SK-N-DZ (cell line): ENCODE measurements around the gene TAOK1. TPM values are rescaled to one million over a fixed set of nuclear protein-coding genes. Genes with fewer than 3 reads are reported as not detected.
"Not testable (repeated sequence)": the region's sequence is repeated elsewhere in the genome, so short reads cannot be mapped to it uniquely, and the experiment has no call there.

ENCODE experiments used
- DNase-seq: peaks from one replicate; pipeline ENCODE4 v3.0.0-alpha.2; 2015; ENCODE audit warnings: low spot score
- polyA plus RNA-seq, 2 experiments: library from polyadenylated mRNA; depleted of rRNA; stranded (reverse); fragments of >200 nt; gene quantifications; 2 replicates each; pipeline ENCODE4 v1.2.3, GENCODE V29; 2014

Gene TAOK1
- 20.3 and 21.9 TPM in 2 replicates for polyA plus RNA-seq (2014; cell fraction: cytosol; rRNA removed)
- polyA plus RNA-seq (2014; cell fraction: nucleus; rRNA removed), result 24.0 and 34.9 TPM in 2 replicates

DNA sequence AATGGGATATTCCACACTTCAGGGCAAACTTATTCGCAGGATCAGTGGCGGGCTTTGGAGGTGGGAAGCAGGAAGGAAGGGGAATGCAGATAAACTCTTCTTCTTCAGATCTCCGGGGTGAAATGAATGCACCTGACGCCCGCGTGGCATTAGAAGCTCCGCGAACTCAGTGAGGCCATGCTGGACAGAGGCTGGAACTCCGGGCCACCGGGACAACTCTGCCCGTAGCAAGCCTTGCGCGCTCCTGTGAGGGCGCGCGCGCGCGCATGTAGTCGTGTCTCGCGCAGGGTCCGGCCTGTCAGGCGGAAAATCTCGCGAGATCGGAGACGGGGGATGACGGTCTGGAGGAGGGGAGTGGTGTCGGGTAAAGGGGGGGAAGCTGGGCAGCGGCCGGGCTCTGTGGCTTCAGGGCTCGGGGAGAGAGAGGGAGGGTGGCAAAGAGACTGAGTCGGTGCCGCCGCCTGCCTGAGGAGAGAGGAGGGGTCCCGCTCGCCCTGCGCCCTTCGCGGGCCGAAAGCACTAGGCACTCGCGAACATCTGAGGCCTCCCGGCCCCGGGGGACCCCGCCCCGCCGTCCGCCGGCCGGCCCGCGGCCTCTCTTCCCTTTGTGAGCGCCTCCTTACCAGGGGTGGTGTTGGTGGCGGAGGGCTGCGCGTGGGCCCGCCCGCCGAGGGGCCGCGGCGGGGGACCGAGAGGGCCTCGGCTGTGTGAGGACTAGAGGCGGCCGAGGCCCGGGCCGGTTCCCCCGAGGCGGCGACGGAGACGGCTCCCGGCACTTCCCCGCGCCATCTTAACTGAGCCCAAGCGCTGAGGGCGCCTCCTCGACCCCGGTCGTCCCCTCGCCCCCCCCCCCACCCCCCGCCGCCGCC, at the start of gene TAOK1:
Gene TAOK1 (plus strand): TSS at position 382 of the 869 bp plus-strand sequence. CDS start 61,186 bp downstream, outside the sequence.
- peak; percentile 98 for DNase-seq

DNA sequence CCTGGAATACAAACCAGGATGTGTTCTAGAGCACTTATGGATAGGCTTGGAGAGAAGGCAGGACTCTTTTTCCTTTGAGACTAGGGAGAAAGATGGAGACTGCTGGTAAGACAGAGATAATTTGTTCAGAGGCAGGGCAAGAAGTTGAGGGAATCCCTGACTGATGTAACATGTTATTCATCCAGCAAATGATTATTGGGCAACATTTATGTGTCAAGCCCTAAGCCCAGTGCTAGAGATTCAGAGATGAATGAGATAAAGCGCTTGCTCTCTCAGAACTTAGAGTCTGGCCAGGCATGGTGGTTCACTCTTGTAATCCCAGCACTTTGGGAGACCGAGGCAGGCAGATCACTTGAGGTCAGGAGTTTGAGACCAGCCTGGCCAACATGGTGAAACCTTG, 48.4 kb upstream of the TAOK1 start:
- no peak for DNase-seq

DNA sequence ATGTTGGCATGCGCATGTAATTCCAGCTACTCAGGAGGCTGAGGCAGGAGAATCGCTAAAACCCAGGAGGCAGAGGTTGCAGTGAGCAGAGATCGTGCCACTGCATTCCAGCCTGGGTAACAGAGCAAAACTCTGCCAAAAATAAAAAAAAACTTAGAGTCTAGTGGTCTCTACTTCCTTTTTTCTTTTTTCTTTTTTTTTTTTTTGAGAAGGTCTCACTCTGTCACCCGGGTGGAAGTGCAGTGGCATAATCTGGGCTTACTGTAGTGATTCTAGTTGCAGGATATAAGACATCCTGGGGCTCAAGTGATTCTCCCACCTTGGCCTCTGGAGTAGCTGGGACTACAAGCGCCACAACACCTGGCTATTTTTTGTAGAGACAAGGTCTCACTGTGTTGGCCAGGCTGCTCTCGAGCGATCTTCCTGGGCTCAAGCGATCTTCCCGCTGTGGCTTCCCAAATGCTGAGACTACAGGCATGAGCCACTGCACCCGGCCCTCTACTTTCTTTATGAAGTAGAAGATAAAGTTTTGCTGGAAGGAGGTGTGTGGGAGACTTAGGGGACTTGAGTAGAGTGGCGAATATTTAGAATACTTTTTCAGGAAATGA, 47.9 kb upstream of the TAOK1 start:
- no peak for DNase-seq

DNA sequence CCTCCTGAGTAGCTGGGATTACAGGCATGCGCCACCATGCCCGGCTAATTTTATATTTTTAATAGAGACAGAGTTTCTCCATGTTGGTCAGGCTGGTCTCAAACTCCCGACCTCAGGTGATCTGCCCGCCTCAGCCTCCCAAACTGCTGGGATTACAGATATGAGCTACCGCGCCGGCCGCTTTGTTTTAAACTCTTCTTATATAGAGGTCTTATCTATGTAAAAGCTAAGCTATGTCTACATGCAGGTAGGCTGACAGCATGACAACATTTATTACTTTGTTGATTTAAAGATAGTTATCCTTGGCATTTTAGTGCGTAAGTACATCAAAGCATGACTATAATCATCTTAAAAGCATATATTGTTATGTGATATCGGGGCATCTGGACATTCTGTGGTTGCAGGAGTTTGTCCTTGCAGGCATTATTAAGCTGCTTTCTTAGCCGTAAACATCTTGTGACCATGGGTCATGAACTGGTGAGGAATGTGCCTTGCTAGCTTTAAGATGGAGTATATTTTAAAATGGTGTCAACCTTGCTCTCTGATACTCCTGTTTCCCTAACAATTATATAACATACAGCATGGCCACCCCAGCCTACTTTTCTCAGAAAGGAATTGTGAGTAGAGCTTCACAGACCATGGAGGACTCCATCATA, 45.8 kb upstream of the TAOK1 start:
- peak; percentile 62 for DNase-seq

DNA sequence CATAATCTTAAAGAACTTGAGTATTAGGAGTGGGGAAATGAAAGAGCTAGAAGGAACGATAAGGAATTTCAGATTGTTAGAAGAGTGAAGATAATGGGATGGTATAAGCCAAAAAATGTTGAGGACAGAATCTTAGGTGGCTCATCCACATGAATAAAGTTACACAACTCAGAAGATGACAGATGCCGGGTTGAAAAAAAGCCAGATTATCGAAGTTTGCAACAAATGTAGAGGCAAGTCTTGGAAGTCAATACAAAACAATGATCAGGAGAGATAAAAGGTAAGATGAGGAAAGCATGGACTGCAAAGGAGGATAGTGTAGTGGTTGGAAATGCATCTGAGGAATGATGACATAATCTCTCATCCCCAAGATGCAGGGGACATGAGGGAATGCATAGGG, 45.1 kb upstream of the TAOK1 start:
- no peak for DNase-seq

DNA sequence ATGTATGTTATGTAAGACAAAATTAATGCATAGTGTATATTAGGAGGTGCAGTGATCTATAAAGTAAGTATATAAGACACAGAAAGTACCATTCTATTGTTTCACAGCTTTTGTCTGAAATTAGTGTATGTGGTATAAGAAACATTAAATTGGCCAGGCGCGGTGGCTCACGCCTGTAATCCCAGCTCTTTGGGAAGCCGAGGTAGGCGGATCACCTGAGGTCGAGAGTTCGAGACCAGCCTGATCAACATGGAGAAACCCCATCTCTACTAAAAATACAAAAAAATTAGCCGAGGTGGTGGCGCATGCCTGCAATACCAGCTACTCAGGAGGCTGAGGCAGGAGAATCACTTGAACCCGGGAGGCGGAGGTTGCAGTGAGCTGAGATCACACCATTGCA, 44.7 kb upstream of the TAOK1 start:
- DNase-seq, result not testable (repeated sequence)

DNA sequence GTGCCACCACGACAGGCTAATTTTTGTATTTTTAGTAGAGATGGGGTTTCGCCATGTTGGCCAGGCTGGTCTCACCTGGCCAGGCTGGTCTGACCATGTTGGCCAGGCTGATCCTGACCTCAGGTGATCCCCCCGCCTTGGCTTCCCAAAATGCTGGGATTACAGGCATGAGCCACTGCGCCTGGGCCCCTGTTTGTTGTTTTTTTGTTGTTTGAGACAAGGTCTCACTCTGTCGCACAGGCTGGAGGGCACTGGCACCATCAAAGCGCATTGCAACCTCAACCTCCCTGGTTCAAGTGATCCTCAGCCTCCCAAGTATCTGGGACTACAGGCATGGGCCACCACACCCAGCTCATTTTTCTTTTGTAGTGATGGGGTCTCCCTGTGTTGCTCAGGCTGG, 43.7 kb upstream of the TAOK1 start:
- no peak for DNase-seq

DNA sequence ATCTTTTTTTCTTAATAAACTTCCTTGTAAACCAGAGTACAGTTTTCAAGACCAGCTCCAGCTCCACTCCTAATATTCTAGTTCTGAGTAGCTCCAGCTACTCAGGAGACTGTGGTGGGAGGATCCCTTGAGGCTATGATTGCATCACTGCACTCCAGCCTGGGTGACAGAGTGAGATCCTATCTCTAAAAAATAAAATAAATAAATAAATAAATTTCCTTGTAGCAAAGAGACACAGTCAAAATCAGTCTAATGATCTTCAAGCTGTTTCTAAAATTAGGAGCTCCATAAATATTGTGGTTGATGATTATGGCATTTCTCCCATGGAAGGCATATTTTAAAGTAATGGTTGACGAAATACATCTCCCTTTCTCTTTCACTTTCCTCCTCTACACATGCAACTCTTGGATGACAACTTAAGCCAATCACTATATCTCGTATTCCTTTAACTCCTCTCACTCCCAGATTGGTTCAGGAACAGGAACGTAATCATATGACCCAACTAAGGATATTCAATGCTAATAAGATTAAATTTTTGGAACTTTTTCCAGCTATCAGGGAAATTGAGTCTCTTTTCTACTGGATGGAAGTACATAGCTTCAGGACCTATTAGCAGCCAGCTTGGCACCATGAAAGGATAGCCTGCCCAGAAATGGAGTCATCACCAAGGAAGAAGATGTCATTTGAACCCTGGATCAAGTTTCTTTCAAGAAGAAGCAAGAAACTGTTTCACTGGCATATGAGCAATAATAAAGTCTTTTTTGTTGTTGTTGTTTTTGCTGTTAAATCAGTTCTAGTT, 42.1 kb upstream of the TAOK1 start:
- DNase-seq, result no peak

DNA sequence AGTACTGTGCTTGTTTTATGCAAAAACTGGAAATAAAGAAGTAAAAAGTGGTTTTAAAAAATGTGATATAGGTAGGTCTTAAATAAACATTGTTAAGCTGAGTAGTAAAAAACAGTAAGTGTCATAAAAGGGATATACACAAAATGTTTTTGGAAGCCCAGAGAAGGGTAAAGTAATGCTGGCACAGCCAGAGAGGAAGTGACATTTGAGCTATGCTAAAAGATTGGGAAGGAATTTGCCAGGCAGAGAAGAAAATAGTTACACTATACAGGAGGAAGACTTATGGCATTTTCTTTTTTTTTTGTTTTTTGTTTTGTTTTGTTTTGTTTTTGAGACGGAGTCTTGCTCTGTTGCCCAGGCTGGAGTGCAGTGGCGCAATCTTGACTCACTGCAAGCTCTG, 40.8 kb upstream of the TAOK1 start:
- no peak for DNase-seq

DNA sequence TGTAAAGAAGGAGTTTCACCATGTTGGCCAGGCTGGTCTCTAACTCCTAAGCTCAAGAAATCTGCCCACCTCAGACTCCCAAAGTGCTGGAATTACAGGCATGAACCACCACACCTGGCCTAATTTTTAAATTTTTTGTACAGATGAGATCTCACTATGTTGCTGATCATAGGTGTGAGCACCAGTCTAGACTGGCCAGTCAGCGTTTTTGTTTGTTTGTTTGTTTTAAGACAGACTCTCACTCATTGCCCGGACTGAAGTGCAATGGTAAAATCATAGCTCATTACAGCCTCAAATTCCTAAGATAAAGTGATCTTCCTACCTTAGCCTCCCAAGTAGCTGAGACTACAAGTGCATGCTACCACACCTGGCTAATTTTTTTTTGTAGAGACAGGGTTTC, 38.0 kb upstream of the TAOK1 start:
- DNase-seq, result no peak

DNA sequence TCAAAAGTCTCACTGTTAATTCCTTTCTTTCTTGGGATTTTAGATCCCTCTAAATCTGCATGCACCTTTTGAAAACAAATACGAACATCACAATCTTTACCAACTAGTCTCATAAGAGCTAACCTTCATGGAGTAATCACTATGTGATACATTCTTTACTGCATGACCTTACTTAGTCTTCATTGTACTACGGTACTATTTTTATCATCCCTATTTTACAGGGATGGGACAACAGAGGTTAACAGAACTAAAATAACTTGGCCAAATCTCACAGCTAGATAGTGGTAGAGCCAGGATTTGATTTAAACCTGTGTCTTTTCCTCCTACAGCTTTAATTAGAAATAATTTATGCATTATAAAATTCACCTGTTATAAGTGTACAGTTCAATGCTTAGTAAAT, 32.9 kb upstream of the TAOK1 start:
- no peak for DNase-seq

DNA sequence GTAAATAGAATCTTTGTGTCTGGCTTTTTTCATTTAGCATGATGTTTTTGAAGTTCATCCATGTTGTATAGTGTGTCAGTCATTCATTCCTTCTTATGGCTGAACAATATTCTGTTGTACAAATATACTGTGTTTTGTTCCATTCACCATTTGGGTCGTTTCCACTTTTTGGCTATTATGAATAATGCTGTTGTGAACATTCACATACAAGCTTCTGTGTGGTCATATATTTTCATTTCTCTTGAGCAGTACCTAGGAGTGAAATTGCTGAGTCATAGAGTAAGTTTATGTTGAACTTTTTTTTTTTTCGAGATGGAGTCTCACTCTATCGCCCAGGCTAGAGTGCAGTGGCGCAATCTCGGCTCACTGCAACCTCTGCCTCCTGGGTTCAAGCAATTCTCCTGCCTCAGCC, 32.3 kb upstream of the TAOK1 start:
- no peak for DNase-seq

DNA sequence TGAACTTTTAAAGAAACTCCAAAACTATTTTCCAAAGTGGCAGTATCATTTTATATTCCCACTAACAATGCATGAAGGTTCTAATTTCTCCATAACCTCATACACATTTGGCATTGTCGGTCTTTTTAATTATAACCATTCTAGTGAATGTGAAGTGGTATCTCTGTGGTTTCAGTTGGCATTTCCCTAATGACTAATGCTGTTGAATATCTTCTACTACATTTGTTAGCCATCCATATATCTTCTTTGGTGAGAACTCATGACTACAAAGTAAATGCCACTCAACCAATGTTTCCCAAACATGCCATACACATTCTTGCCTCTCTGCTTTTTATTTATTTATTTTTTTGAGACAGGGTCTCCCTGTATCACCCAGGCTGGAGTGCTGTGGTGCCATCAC, 31.7 kb upstream of the TAOK1 start:
- no peak for DNase-seq

DNA sequence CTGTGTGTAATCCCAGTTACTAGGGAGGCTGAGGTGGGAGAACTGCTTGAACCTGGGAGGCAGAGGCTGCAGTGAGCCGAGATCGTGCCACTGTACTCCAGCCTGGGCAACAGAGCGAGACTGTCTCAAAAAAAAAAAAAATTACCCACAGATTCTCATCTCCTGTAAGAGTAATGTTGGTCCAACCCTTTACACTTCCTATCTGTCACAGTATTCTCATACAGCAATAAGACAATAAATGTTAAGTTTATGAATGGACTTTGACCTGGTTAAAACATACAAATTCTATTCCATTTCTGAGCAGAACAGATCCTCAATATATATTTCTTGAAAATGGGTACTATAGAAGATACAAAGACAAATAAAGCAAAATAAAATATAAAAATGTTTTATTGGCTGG, 30.4 kb upstream of the TAOK1 start:
- no peak for DNase-seq

DNA sequence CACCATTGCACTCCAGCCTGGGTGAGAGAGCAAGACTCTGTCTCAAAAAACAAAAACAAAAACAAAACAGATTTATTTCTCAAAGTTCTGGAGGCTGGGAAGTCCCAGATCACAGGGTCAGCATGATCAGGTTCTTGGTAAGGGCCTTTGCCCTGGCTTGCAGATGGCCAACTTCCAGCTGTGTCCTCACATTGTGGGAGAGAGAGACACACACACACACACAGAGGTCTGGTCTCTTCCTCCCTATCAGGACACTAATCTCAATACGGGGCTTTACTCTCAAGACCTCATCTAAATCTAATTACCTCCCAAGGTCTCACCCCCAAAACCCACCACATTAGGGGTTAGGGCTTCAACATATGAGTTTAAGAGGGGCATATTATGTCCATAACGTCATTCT, 26.4 kb upstream of the TAOK1 start:
- peak; percentile 55 for DNase-seq

DNA sequence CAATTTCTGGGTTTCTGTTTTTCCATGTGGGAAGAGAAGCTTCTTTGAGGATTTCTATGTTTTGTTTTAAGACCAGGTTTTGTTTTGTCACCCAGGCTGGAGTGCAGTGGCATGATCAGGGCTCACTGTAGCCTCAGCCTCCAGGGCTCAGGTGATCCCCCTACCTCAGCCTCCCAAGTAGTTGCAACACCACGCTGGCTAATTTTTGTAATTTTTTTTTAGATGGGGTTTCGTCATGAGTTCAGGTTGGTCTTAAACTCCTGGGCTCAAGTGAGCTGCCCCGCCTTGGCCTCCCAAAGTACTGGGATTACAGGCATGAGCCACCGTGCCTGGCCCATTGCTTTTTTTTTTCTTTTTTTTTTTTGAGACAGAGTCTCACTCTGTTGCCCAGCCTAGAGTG, 25.5 kb upstream of the TAOK1 start:
- no peak for DNase-seq

DNA sequence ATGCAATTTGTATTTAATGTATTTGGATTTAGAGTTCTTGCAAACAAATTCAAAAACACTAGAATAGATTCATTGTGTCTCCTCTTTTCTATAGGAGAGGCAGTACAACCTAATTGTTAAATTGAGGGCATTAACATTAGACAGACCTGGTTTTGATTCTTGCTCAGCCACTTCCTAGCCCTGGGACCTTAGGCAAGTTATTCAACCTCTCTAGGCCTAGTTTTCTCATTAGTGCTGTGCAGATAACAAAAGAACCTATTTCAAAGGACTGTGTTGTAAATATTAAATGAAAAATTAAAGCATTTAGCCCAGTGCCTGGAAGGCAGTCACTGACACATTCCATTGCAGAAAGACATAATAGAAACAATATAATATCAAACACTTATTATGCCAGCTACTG, 22.0 kb upstream of the TAOK1 start:
- no peak for DNase-seq

DNA sequence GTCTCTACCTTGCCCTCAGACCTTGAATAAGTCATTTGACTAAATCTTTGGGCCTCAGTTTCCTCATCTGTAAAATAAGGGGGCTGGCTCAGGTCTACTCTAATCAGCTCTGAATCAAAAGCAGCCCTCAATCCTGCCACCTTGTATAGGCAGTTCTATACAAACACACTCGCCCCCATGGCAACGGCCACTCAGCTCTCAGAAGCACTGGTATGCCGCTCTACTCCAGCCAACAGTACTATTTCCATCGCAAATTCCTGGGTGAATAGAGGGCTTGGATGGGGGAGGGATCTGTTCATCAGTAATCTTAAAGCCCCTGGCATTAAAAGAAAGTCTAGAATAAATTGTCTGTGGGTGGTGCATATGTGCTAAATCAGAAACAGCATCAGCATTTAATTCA, 21.2 kb upstream of the TAOK1 start:
- DNase-seq, result no peak

DNA sequence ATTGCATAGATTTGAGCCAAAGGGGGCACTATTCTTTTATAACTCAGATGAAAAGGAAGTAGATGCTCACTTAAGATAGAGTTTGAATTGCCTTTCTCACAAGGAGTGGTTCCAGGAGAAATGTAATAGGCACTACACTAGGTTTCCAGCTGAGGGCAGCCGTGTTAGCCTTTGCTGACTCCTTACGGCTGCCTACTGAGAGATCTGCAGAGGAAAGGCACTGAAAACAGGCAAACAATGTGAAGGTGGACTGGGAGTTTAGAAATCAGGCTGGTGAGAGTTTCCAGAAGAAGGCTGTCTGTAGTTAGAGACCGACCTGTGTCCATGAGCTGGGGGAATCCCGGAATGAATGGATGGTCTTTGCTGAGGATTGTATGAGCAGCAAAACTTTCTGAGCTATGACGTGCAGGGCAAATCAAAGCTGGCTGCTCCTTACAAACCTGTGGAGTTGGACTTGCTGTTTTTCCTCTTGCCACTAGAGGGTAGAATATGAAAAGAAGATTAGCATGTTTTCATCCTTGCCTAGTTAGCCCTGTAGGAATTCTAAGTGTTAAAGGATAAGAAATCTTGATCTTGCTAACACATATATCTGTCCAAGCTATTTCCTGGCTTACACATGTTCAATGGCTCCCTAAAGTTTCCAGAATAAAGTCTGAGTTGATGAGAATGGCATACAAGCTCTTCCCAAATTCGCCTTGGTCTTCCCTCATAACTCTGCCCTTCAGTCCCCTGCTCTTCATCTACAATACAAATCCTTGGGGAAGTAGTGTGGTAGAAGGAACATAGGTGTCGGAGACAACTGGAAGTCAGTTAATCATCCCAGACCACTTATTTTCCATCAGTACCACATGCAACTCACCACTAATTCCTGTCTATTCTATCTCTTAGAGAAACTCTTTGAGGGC, 20.1 kb upstream of the TAOK1 start:
- peak; percentile 84 for DNase-seq

DNA sequence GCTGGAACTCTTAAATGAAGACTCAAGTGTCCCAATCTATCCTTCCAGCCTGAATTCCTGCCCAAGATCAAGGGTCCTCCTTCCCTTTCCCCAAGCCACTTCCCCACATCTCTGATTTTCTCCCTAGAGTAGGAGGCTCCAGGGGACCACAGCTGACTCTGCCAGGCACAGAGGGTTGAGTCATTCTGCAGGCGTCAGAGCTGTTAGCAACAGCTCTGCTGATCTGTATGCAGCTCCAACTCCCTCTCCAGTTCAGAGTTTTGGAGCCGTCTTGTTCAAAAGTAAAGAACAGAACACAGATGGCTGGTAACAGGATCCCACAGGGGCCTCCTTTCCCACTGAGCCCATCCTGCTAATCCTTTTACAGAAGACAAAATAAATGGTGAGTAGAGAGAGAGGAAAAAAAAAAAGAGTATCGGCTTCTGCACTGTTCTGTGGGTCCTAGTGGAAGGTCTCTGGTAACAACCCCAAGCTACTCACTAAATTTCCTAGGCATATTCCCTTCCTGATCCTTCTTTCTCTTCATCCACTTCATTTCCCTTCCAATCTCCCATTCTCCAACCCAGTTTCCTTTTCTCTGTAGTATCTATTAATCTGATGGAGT, 13.4 kb upstream of the TAOK1 start:
- DNase-seq, result peak; percentile 38
